Mucosa of gallbladder (tissue), 1 donor: ENCODE measurements around the gene IGFBPL1. TPM values are rescaled to one million over a fixed set of nuclear protein-coding genes. Genes with fewer than 3 reads are reported as not detected.
A peak's percentile ranks its signal among the peaks of the same experiment; 100 is the strongest.
"Not testable (repeated sequence)": the region's sequence is repeated elsewhere in the genome, so short reads cannot be mapped to it uniquely, and the experiment has no call there.

Source experiments
- DNase-seq: peaks from one replicate; pipeline ENCODE4 v3.0.0-alpha.2; 2020; ENCODE audit warnings: low spot score
- total RNA-seq: library from RNA; stranded (reverse); gene quantifications from one replicate; pipeline ENCODE4 v1.2.1, GENCODE V29; 2021
- donor health status: DM: no; HTN: no; CAD: no.

Gene IGFBPL1
- total RNA-seq: 6.3 TPM

- no peak for DNase-seq
Observed at GRCh38 chr9:38423973-38424843, at the start of gene IGFBPL1. TSS of gene IGFBPL1 (minus strand) at chr9:38424454. CDS start at chr9:38424424, 30 bp downstream.

GRCh38 chr9:38472583-38473249 is 48.5 kb upstream of the IGFBPL1 start:
- DNase-seq: not testable (repeated sequence)

GRCh38 chr9:38467404-38467803 is 43.1 kb upstream of the IGFBPL1 start:
- DNase-seq: no peak

- DNase-seq: no peak
Observed at GRCh38 chr9:38453835-38454234, 29.6 kb upstream of the IGFBPL1 start.

GRCh38 chr9:38451162-38451561 is 26.9 kb upstream of the IGFBPL1 start:
- no peak for DNase-seq

GRCh38 chr9:38447703-38448102 is 23.4 kb upstream of the IGFBPL1 start:
- DNase-seq: no peak

- DNase-seq: no peak
Observed at GRCh38 chr9:38445154-38446043, 21.1 kb upstream of the IGFBPL1 start.

GRCh38 chr9:38443597-38443996 is 19.3 kb upstream of the IGFBPL1 start:
- no peak for DNase-seq

GRCh38 chr9:38443181-38443580 is 18.9 kb upstream of the IGFBPL1 start:
- peak; percentile 55 for DNase-seq

GRCh38 chr9:38442473-38443096 is 18.3 kb upstream of the IGFBPL1 start:
- no peak for DNase-seq

GRCh38 chr9:38441347-38442085 is 17.3 kb upstream of the IGFBPL1 start:
- no peak for DNase-seq

- no peak for DNase-seq
Observed at GRCh38 chr9:38440516-38440915, 16.3 kb upstream of the IGFBPL1 start.

GRCh38 chr9:38439916-38440301 is 15.7 kb upstream of the IGFBPL1 start:
- no peak for DNase-seq

GRCh38 chr9:38439291-38439915 is 15.1 kb upstream of the IGFBPL1 start:
- DNase-seq: no peak

GRCh38 chr9:38437193-38437823 is 13.1 kb upstream of the IGFBPL1 start:
- peak; percentile 51 for DNase-seq

GRCh38 chr9:38436708-38437107 is 12.5 kb upstream of the IGFBPL1 start:
- no peak for DNase-seq

GRCh38 chr9:38435521-38435920 is 11.3 kb upstream of the IGFBPL1 start:
- DNase-seq: no peak

GRCh38 chr9:38434853-38435252 is 10.6 kb upstream of the IGFBPL1 start:
- DNase-seq: peak; percentile 51

- DNase-seq: no peak
Observed at GRCh38 chr9:38434365-38434764, 10.1 kb upstream of the IGFBPL1 start.
